ENCODE results near the gene FXYD1.
"Not testable (repeated sequence)": the region's sequence is repeated elsewhere in the genome, so short reads cannot be mapped to it uniquely, and the experiment has no call there.

The FXYD1 gene

DNA sequence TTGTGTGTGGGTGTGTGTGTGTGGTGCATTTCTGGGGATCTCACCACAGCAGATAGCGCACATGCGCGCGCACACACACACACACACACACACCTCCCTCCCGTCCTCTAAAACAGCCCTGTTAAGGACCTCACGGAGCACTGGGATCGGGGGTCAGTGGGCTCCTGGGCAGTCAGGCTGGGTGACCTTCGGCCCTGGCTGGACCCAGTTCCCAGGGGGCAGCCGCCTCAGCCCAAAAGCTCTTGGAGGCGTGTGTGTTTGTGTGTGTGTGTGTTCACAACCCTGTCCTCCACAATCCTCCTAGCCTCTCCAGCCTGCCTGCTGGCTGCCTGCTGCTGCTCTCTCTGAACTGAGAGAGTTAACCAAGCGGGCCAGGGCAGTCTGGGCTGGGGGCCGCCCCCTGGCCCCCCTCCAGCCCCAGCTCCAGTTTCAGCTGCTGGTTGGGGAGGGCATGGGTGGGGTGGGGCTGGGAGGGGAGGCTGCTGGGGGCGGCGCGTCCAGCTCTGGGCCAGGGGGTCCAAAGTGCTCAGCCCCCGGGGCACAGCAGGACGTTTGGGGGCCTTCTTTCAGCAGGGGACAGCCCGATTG, at the start of gene FXYD1:
TSS of gene FXYD1 (plus strand) at position 520 of the 588 bp plus-strand sequence. CDS start 1,256 bp downstream, outside the sequence.
- no peak for DNase-seq
- TF ChIP-seq POLR2A (IDR thresholded peaks at IDR 0.05; ENCODE audit: low read length), result no peak
- TF ChIP-seq GATA1 (IDR thresholded peaks at IDR 0.05; ENCODE audit: low read depth, low read length), result no peak

DNA sequence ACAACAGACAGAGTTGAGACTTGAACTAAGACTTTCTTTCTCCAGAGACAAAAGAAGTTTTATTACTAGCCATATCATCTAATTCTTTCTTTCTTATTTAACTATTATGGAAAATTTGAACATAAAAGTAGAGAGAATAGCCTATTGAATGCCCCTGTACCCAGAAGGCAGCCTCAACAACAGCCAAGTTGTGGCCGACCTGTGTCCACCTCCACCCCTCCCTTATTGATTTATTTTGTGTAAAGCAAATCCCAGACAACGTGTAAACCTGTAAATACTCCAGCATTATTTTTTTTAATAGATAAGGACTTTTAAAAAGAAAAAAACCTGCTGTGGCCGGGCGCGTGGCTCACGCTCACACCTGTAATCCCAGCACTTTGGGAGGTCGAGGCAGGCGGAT, 49.1 kb upstream of the FXYD1 start:
- TF ChIP-seq POLR2A (IDR thresholded peaks at IDR 0.05; ENCODE audit: low read length) (no peak), GATA1 (IDR thresholded peaks at IDR 0.05; ENCODE audit: low read depth, low read length) (no peak)
- DNase-seq, result no peak

DNA sequence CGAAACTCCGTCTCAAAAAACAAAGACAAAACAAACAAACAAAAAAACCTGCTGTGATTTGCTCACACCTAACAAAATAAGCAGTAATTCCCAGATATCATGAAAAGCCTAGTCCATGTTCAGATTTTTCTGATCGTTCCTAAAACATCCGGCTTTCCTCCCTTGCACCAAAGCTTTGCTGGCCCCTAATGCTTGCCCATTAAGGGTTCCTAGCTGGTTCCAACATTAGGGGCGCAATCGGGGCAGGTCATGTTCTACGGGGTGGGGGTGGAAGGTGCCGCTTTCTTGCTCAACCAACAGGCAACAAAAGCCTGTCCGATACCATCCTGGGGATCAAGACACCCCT, 48.5 kb upstream of the FXYD1 start:
- no peak for DNase-seq
- TF ChIP-seq POLR2A (IDR thresholded peaks at IDR 0.05; ENCODE audit: low read length) (no peak), GATA1 (IDR thresholded peaks at IDR 0.05; ENCODE audit: low read depth, low read length) (no peak)

DNA sequence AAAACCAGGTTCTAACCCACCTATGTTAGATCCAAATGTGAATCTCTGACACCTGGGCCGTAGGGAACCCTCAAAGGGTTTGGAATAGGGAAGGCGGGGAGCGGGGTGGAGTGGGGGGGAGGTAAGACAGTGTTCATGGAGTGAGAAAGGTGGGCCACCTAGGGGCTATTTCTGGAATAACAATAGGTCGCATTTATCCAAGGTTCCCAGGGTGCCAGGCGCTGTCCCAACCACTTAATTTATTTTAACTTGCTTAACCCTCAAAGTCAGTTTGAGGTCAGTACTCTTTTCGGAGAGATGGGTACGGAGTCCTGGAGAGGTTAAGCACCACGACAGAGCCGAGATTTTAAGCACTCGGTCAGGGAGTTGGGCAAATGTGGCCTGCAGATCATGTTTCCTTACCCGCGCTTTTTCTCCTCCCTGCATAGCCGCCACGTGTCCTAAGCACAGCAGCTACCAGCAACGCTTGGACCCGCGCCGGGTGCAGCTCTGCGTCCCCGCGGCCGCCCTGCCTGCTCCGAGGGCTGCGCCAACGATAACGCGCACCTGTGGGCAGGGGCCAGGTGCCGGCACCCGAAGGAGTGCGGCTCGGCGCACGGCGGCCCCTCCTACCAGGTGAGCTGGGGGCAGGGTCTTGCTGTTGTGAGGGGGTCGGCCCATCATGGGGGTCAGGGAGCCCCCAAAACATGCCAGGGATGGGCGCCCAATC, 48.0 kb upstream of the FXYD1 start:
- peak; percentile 32 to 49 for DNase-seq
- TF ChIP-seq GATA1 (IDR thresholded peaks at IDR 0.05; ENCODE audit: low read depth, low read length) (no peak), POLR2A (IDR thresholded peaks at IDR 0.05; ENCODE audit: low read length) (no peak)

DNA sequence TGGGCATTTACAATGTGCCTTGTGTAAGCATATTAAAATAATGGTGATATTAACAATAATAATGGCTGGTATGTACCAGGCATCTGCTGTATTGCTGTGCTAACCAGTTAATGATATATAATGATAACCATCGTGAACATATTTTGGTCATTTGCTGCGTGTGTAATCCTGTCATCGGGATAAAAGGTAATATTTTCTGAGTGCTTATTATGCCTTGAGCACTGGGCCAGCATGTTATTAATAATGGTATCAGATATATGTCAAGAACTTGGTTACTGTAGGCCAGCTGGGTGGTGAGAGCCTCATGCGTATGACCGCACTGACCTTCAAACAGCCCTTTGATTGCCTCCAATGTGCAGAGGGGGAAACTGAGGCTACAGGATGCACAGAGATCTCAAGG, 45.2 kb upstream of the FXYD1 start:
- DNase-seq, result no peak
- TF ChIP-seq POLR2A (IDR thresholded peaks at IDR 0.05; ENCODE audit: low read length), result no peak
- TF ChIP-seq GATA1 (IDR thresholded peaks at IDR 0.05; ENCODE audit: low read depth, low read length), result no peak

DNA sequence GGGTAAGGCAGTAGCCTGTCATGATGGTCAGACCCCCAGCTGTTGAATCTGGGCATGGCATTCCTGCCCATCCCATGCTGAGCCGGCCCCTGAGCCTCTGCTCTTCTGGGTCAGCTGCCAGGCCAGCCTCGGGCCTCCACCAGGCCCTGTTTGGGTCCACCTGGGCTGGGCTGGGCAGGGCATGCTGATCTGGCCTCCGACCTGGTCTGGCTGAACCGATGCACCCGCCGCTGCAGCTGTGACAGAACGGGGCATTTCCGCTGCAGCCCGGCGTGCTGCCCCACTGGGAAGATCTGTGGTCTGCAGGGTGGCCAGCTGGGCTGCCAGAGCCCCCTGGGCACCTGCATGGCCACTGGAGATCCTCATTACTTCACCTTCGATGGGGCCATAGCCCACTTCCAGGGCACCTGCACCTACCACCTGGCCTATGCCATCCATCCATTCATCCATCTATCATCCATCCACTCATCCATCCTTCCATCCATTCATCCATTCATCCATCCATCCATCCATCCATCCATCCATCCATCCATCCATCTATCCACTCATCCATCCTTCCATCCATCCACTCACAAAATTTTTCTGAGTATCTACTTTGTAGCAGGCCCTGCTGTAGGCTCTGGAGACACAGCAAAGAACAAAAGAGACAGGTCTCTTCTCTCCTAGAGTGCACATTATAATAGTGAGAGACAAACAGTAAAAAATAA, 44.5 kb upstream of the FXYD1 start:
- no peak for DNase-seq
- no peak for TF ChIP-seq GATA1 (IDR thresholded peaks at IDR 0.05; ENCODE audit: low read depth, low read length)
- TF ChIP-seq POLR2A (IDR thresholded peaks at IDR 0.05; ENCODE audit: low read length), result no peak

DNA sequence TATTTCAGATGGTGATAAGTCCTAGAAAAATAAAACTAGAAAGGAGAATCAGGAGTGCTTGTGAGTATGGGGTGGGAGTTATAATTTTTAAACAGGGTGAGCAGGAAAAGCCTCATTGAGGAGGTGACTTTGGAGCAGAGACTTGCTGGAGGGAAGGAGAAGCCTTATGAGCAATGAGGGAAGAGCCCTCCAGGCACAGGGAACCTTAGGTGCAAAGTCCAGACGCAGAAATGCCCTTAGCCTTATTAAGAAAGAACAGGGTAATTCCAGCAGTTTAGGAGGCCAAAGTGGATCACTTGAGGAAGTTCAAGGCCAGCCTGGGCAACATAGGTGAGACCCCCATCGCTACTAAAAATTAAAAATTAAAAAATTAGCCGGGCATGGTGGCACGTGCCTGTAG, 44.0 kb upstream of the FXYD1 start:
- no peak for TF ChIP-seq POLR2A (IDR thresholded peaks at IDR 0.05; ENCODE audit: low read length)
- no peak for TF ChIP-seq GATA1 (IDR thresholded peaks at IDR 0.05; ENCODE audit: low read depth, low read length)
- no peak for DNase-seq

DNA sequence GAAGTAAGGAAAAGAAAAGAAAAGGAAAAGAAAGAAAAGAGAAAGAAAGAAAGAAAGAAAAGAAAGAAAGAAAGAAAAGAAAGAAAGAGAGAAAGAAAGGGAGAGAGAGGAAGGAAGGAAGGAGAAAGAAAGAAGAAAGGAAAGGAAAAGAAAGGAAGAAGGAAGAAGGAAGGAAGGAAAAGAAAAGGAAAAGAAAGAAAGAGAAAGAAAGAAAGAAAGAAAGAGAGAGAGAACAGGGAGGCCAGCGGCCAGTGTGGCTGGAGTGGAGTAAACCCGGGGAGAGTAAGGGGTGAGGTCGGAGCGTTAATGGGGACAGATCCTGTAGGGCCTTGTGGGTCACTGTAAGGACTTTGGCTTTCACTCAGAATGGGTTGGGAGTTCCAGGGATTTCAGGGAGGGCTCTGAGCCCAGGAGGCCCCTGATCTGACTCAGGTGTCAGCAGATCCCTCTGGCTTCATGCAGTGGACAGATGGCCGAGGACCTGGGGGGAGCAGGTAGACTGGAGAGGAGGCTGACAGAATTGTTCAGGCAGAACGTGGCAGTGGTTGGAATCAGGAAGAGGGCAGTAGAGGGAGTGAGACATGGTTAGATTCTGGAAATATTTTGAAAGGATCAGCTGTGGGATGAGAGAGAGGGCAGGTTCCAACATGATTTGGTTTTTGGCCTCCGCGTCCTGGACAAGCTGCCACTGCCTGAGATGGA, 42.8 kb upstream of the FXYD1 start:
- TF ChIP-seq GATA1 (IDR thresholded peaks at IDR 0.05; ENCODE audit: low read depth, low read length) (no peak), POLR2A (IDR thresholded peaks at IDR 0.05; ENCODE audit: low read length) (no peak)
- DNase-seq, result no peak

DNA sequence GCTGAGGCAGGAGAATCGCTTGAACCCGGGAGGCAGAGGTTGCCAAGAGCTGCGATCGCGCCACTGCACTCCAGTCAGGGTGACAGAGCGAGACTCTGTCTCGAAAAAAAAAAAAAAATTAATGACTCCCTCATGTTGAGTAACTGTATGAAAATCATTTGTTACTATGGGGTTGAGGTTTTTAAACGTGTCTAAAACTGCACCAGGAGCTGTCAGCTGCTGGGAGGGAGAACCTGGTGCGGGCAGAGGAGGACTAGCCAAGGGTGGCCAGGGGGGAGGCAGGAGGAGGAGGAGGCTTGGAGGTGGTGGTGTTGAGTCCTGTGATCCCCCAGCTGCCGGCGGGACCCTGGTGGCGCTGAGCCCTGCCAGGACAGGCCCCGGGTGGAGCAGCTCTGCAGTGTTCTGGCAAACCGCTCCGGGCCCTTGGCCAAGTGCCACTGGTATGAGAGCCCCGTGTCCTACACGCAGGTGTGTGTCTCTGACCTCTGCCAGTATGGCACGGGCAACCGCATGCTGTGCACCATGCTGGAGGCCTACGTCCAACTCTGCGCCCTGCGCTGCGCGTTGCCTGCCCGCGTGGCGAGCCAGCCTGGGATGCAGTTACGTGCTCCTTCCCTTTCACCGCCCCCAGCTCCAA, 40.1 kb upstream of the FXYD1 start:
- no peak for DNase-seq
- no peak for TF ChIP-seq POLR2A (IDR thresholded peaks at IDR 0.05; ENCODE audit: low read length)
- no peak for TF ChIP-seq GATA1 (IDR thresholded peaks at IDR 0.05; ENCODE audit: low read depth, low read length)

DNA sequence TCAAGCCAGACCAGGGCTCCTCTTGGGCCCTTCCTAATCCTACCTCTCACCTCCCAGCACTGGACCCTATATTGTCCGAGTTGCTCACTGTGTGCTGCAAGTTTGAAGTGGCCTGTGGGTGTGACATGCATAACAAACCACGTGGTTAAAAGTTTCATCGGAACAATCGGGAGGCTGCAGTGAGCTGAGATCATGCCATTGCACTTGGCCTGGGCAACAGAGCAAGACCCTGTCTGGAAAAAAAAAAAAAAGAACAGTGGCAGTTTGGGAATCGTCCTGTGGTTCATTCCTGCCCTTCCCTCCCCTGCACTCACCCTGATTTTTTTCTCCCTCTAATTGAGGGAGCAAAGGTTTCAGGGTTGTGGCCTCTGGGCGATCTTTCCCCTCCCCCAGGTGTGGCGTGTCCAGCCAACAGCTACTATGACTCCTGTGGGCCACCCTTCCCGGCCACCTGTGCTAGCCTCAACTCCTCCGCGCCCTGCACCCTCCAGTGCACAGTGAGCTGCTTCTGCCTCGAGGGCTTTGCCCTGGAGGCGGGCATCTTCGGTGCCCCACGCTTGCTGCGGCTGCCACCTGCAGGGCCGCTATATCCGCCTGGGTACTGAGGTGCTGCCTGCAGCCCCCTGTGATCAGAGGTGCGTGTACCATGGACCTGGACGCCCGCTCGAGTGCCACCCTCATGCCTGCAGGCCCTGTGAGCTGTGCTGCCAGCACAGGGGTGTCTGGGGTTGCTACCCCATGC, 39.3 kb upstream of the FXYD1 start:
- DNase-seq, result no peak
- no peak for TF ChIP-seq POLR2A (IDR thresholded peaks at IDR 0.05; ENCODE audit: low read length)
- no peak for TF ChIP-seq GATA1 (IDR thresholded peaks at IDR 0.05; ENCODE audit: low read depth, low read length)

DNA sequence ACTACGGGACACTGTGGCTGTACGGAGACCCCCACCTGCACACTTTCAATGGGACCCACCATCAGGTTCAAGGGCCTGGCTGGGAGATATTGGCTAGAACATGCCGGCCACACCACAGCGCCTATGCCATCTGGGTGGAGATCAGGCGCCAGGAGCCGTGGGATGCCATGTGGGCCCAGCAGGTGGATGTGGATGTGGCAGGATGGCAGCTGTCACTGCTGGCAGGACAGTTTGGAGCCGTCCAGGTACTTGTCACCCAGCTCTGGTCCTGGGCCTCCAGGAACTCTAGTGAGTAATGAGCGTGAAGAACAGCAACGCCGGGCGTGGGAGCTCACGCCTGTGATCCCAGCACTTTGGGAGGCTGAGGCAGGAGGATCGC, 38.7 kb upstream of the FXYD1 start:
- DNase-seq, result no peak

DNA sequence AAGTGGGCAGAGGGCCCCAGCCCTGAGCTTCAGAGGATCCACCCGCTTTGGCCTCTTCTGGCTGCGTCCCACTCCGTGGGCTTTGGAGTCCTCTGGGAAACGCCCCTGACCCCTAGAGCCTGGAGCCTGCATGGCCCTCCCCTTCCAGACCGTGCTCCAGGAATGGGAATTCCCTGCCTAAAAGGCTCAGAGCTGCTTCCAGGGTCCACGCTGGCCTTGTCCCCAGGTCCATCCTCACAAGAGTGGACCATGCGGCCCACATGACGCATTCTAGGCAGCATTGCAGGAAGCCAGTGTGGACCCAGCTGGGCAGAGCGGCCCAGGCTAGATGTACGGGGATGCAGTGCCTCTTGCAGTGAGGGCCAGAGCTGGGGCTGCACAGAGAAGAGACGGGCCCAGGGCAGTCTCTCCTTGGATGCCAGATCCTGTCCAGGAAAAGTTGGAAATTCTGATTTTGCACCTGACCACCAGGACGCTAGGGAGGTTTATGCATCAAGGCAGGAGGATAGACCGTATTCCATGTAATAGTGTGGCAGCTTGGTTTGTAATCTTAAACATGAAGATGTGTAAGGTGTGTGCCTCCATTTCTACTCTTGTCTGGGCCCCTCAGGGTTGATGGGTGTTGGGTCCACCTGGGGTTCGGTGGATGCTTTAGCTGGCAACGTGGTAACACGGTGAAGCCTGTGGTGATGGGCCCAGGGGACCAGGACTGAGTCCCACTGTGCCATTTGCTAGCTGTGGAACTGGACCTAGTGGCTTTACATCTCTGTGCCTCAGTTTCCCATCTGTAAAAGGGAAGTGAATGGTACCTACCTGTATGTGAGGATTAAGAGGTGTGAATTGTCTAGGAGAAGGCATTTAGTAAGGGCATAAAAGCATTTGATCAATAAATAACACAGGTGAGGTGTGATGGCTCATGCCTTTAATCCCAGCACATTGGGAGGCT, 37.8 kb upstream of the FXYD1 start:
- TF ChIP-seq POLR2A (IDR thresholded peaks at IDR 0.05; ENCODE audit: low read length) (no peak), GATA1 (IDR thresholded peaks at IDR 0.05; ENCODE audit: low read depth, low read length) (no peak)
- no peak for DNase-seq

More for the DNA sequence above, 38.7 kb upstream of the FXYD1 start:
- no peak for TF ChIP-seq POLR2A (IDR thresholded peaks at IDR 0.05; ENCODE audit: low read length)
- TF ChIP-seq GATA1 (IDR thresholded peaks at IDR 0.05; ENCODE audit: low read depth, low read length), result no peak

DNA sequence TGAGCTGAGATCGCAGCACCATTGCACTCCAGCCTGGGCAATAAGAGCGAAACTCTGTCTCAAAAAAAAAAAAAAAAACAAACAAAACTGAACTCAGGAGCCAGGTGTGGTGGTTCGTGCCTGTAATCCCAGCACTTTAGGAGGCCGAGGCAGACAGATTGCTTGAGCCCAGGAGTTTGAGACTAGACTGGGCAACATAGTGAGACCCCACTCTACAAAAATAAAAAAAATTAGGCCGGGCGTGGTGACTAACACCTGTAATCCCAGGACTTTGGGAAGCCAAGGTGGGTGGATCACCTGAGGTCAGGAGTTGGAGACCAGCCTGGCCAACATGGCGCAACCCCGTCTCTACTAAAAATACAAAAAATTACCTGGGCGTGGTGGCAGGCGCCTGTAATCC, 36.7 kb upstream of the FXYD1 start:
- not testable (repeated sequence) for DNase-seq

DNA sequence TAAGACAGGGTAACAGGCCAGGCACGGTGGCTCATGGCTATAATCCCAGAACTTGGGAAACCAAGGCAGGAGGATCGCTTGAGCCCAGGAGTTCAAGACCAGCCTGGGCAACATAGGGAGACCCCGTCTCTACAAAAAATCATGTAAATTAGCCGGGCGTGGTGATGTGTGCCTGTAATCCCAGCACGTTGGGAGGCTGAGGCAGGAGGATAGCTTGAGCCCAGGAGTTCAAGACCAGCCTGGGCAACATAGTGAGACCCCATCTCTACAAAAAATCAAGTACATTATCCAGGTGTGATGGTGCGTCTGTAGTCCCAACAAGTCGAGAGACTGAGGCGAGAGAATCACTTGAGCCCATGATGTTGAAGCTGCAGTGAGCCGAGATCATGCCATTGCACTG, 35.0 kb upstream of the FXYD1 start:
- not testable (repeated sequence) for DNase-seq
